DMS 273 (cell line): ENCODE measurements around the gene TMEM9B.

Experiments used
- DNase-seq: peaks from one replicate; lab custom pipeline; 2025; ENCODE audit not compliant: unreplicated experiment; lab: John Stamatoyannopoulos, UW

TMEM9B gene

DNA sequence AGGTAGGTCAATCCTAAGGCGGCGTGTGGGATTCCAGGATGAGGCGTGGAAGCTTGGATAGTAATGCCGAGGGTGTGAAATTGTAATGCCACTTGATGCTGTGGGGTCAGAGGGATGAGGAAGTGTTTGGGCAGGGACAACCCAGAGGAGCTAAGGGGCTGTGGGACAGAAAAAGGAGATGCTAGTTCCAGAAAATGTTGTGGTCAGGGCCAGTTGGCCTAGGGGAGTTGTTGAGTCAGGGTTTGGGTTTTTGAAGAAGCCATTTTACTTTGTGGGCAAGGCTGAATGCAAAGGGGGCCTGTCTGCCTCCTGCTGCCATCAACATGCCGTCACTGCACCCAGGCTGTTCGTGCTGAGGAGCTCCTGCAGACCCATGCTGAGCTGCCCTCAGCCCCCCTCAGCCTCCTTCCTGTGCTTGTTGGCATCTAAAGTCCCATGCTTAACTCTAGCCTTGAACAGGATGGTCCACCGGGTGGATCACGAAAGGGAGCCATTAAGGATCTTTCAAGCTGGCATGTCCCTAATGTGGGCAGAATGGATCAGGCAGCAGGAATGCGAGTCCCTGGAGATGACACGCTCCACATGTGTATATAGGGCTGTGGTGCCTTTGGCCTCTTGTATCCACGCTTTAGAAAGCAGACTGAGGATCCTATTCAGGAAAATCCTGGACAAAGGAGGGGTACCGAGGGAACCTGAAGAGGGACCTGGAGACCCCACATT lies 33.6 kb downstream of the TMEM9B start:
- no peak for DNase-seq

DNA sequence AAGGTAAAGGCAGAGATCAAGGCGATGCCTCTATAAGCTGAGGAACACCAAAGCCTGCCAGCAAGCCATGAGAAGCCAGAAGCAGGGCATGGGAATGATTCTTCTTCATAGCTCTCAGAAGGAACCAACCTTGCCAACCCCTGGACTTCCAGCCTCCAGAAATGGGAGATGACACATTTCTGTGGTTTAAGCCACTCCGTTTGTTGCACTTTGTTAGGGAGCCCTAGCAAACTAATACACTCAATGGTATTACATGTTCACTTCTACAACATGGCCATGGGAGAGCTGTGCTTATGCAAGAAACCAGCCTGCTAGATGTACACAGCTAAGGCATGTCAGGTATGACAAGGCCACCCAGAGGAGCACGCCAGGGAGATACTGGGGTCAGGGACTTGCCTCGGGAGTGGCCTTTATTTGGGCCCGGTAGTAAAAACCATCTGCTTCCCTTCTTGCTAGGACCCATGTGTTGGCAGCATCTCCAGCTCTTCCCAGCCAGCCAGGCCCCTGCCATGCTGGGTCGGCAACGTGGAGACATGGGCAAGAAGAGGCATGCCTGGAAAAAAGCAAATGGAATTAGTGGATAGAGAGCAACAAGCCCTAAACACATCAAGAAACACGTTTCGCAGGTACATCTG lies 35.1 kb downstream of the TMEM9B start:
- DNase-seq, result no peak

DNA sequence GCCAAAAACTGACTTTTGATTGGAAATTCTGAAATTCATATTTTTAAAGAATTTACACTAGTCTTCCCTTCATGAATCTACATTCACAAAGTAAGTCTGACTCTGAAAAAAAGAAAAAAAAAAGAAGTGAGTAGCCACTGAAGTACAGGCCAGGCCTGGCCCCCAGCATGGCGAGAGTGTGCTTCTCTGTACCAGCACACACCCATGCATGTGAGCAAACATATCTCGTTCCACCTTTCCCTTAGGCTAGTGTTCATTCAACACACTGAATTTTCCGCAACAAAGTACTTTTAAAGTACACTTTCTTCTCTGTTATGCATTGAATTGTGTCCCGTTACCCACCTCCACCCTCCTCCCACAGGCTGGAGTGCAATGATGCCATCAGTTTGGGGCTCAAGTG lies 36.0 kb downstream of the TMEM9B start:
- DNase-seq, result no peak

DNA sequence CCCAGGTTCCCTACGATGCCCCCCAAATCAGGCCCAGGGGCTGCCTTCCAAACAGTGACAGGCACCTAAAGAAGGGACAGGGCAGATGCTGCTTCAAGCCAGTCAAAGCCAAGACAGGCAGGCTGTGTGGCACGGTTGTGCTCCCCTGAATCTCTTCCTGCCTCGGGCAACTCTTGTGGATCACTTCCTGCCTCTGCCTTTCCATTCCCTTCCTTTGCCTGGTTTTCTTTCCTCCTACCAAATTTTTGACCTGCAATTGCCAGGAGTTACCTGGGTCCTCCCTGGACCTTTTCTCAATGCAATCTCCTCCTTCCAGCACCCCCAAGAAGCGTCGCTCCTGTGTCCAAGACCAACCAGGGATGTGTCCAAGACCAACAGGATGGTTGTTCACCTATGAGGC lies 37.0 kb downstream of the TMEM9B start:
- no peak for DNase-seq

DNA sequence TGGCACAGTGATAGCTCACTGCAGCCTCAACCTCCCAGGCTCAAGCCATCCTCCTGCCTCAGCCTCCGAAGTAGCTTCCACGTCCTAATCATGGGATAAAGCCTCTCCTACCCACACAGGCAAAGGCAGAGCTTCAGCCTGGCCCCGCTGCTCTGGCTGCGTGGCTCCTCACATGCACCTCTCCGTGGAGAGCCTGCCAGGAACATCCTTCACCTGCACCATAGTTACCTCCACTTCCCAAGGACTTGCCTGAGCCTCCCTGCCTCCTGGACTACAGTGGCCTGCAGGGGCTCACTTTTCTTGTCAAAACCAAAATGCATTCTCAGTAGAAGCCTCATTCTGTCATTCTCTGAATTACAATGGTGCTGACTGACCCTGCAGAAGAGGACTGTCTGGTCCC lies 38.0 kb downstream of the TMEM9B start:
- no peak for DNase-seq

DNA sequence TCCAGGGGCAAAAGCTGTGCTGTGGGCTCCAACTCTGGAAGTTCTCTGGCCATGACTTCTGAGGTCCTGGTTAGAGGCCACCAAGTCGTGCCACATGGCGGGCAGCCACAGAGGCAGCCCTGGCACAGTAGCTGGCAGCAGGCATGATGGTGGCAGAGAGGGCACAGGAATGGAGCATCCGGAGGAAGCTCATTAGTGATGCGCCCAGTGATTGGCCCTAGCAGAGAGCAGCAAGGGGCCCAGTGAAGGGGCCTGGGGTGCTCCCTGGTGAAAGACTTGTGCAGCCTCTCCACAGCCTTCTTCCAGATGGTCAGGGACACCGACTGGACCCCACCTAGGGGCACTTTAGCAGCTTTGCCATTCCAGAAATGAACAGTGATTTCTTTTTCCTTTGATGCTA lies 38.5 kb downstream of the TMEM9B start:
- DNase-seq, result no peak

DNA sequence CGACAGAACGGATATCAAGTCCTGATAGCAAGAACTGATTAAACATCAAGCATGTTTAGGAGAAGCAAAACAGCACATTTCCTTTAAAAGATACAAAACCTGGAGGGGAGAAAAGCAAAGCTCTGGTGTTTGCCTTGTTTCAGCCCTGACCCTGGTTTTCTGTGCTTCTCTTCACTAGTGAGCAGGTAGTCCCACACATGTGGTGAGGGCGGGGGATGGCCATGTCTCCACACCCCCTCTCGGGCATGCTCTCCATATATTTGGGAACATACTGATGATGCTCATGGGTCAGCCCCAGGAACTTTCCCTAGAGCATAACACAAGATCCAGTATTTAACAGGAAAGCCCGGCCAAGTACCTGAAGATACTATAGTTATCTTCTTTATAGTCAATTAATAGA lies 41.6 kb downstream of the TMEM9B start:
- DNase-seq, result no peak

DNA sequence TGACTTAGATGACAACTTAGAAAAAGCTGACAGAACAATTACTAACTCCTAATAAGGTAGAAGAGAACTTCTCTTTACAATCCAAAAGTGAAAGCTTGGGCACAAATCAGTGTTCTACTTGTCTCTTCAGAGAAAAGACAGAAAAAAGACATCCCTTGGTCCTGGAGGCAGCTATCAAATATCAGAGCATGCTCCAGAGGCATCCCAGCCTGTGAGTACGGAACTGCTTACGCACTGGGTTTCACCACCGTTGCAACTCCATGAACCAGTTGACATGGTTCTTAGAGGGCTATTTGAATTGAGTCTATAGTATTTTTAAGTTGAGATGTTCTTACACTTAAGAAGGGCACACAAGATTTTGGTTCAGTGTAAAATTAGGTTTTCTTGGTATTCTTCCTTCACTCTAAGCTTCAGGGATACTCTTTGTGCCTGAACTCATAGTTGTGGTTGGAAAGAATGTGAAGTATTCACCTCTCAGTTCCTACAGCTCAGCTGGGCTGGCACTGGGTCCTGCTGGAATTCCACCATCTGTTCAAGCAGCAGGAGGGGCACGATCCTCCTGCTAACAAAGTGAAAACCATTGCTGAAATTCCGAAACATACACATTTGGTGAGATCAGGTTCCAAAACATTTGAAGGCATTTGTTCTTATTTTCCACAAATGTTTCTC lies 47.0 kb downstream of the TMEM9B start:
- DNase-seq, result peak; percentile 54

DNA sequence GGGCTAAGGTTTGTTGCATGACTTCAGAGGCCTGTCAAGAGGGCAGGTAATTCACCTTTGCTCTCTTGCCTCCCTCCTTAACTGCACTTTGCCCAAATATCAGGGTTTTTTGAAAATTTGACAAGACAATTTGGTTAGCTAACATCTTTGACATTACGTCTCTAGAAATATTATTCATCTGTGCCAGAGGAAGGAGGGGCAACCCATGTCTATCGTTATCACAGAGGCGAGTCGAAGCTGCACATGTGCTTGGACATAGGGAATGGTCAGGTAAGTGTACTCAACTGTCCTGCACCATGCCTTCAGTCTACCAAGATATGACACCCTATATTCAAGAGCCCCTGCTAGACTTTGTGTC lies 49.6 kb downstream of the TMEM9B start:
- no peak for DNase-seq

DNA sequence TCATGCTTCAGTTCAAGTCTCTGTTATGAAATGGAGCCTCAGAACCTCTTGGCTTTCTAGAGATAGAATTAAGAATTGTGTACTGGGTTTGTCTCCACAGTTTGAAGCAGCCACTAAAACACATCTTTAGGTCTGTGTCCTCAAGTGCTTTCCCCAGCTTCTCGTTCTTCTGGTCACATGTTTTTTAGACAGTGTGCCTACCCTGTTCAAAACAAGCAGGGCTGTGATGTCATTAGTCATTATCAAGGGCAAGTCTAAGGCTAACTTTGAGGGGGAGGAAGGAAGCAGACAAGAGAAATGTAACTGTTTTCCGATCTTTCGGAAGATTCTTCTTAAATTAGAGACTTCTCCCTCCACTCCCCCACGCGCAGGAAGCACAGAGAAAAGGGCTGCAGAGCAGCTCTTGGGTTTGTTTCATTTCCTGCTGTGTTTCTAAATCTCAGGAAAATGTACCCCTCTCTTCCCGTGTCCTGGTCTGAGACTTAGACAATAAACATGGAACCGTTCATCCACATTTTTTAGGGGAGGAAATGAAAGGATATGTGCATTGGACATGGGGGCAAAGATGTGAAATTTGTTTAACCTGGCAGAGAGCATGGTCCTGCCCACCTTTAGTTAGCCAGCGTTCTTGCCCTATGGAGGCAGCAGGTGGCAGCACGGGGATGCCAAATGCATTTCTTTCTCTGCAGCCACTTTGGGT lies 50.1 kb downstream of the TMEM9B start:
- peak; percentile 55 for DNase-seq

DNA sequence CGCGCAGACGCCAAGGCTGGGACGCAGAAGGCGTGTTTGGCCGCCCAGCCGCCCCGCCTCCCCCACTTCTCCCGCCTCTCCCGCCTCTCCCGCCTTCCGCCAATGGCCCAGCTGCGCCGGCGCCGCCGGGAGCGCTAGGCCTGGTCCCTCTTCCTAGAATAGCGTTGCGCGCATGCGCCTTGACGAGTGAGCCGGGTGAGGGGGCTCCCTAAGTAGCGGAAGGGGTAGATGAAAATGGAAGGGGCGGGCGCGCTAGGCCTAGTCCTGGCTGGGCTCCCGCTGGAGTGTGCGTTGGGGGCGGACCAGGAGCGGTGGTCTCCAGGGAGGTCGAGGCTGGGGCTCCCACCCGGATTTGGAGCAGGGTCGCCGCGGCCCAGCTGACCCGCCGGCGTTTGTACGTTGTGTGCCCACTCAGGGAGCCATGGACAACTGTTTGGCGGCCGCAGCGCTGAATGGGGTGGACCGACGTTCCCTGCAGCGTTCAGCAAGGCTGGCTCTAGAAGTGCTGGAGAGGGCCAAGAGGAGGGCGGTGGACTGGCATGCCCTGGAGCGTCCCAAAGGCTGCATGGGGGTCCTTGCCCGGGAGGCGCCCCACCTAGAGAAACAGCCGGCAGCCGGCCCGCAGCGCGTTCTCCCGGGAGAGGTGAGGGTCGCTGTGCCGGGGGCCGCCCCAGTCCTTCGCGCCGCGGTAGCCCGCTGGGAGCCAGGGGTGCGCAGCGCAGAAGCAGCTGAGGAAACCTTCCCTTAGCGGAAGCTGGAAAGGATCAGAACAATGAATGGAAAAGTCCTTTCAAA lies 53.0 kb downstream of the TMEM9B start, which contains the start of gene AKIP1:
Gene AKIP1, plus strand, starts transcription at position 161 of the 795 bp plus-strand sequence. Its CDS starts 261 bp downstream, at position 422.
- peak; percentile 98 for DNase-seq

DNA sequence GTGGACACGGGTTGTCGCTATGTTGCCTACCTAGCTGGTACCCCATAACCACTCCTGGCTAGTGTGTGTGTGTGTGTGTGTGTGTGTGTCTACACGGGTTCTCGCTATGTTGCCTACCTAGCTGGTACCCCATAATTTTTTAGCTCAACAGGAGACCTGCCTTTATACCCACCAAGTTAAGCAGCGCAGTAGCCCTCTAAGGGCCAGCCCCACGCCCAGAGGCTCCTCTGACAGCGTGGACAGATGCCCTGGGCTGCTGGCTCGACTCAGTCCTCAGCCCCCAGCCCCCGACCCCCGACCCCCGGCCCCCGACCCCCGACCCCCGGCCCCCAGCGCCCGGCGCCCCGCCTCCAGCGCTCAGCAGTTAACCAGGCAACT lies 53.6 kb downstream of the TMEM9B start:
- DNase-seq, result no peak

DNA sequence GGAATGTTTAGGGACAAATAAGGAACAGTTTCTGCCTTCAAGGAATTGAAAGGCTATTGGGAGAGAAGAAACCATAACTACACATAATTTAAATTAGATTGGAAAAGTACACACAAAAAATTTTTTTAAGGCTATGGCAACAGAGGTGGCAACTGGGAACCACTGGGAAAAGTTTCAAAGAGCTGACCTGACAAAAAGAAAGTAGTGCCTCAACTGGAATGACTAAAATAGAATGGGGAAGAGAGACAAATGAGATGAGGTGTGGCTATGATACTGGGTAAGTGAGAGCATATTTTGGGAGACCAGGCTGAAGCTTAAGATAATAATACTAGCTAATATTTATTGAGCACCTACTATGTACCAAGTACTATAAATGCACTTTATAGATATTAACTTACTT lies 56.1 kb downstream of the TMEM9B start:
- no peak for DNase-seq

DNA sequence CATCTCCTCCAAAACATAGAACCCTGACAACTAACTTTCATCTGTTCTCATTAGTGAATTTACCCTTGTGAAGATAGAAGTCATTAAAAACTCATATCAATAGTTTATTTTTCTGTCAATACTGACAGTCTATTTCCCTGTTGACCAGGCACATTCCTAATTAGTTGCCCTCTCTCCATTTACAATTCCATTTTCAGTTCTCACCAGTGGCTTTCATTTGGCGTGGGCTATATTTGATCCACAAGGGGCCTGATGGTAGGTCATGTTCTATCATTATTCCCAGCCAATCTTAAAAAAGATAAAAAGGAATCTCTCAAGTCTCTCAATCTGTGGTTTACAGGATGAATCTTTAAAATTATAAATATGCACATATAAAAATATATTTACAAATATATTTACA lies 57.1 kb downstream of the TMEM9B start:
- no peak for DNase-seq

DNA sequence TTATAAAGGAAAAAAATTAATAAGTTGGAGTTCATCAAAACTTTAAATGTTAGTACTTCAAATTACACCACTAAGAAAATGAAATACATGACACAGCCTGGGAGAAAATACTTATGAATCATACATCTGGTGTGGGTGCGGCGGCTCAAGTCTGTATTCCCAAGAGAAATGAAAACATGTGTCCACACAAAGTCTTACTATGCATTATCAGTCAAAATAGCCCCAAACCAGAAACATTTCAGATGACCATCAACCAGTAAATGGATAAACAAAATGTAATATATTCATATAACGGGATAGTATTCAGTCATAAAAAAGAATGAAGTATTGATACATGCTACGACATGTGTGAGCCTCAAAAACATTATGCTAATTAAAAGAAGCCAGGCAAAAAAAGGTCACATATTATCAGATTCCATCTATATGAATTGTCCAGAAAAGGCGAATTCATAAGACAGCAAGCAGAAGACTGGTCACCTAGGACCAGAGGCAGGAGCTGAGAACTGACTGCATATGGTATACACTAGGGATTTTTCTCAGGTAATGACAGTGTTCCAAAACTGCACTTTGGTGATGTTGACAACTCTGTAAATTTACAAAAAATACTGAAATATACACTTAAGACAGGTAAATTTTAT lies 58.6 kb downstream of the TMEM9B start:
- DNase-seq, result no peak

DNA sequence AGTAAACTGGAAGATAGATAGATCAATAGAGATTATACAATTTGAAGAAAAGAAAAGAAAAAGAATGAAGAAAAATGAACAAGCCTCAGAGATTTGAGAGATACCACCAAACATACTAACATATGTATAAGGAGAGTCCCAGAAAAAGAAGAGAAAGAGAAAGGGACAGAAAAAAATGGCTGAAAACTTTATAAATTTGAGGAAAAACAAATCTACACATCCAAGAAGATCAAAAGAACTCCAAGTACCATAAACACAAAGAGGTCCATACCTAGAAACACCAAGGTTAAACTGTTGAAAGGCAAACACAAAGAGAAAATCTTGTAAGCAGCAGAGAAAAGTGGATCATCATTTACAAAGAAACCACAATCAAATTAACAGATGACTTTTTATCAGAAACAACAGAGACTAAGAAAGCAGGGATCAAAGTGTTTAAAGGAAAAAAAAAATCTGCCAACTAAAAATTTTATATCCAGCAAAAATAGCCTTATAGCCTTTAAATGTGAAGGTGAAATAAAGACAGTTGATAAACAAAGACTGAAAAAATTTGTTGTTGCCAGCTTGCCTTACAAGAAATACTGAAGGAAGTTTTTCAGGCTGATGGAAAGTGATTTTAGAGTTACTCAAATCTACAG lies 65.0 kb downstream of the TMEM9B start:
- DNase-seq, result no peak
